HG02840 (cell line): Measurements from ENCODE around the gene CAMSAP2.

Experiments
- ATAC-seq: cut with Tn5 transposase; IDR thresholded peaks from one replicate; pipeline ENCODE4 v1.9.1; 2021; ENCODE audit warnings: mild to moderate bottlenecking, moderate library complexity, moderate number of reproducible peaks; ENCODE audit not compliant: unreplicated experiment, low FRiP score

Gene CAMSAP2

GRCh38 chr1:200875416-200875815 is 136.7 kb downstream of the CAMSAP2 start:
- no peak for ATAC-seq

GRCh38 chr1:200877010-200877409 is 138.3 kb downstream of the CAMSAP2 start:
- ATAC-seq = no peak

GRCh38 chr1:200877839-200878551 is 139.3 kb downstream of the CAMSAP2 start:
- no peak for ATAC-seq

- ATAC-seq = peak; percentile 61
Observed at GRCh38 chr1:200880212-200880611, 141.5 kb downstream of the CAMSAP2 start.

GRCh38 chr1:200883118-200883517 is 144.4 kb downstream of the CAMSAP2 start:
- no peak for ATAC-seq

- no peak for ATAC-seq
Observed at GRCh38 chr1:200885623-200886402, 147.1 kb downstream of the CAMSAP2 start.

GRCh38 chr1:200886594-200886993 is 147.9 kb downstream of the CAMSAP2 start:
- ATAC-seq = no peak

GRCh38 chr1:200887036-200887435 is 148.3 kb downstream of the CAMSAP2 start:
- no peak for ATAC-seq

- ATAC-seq = no peak
Observed at GRCh38 chr1:200887772-200888348, 149.2 kb downstream of the CAMSAP2 start.

- ATAC-seq = peak; percentile 91
Observed at GRCh38 chr1:200888349-200888838, 149.7 kb downstream of the CAMSAP2 start.

GRCh38 chr1:200889571-200889970 is 150.9 kb downstream of the CAMSAP2 start:
- ATAC-seq = no peak

- ATAC-seq = no peak
Observed at GRCh38 chr1:200890027-200890426, 151.3 kb downstream of the CAMSAP2 start.

GRCh38 chr1:200890818-200891773 is 152.4 kb downstream of the CAMSAP2 start:
- ATAC-seq = no peak

- no peak for ATAC-seq
Observed at GRCh38 chr1:200891774-200892157, 153.1 kb downstream of the CAMSAP2 start.

GRCh38 chr1:200892546-200892945 is 153.9 kb downstream of the CAMSAP2 start:
- no peak for ATAC-seq

GRCh38 chr1:200892958-200893357 is 154.3 kb downstream of the CAMSAP2 start:
- ATAC-seq = no peak

- no peak for ATAC-seq
Observed at GRCh38 chr1:200893411-200893901, 154.8 kb downstream of the CAMSAP2 start.

GRCh38 chr1:200894712-200895442 is 156.2 kb downstream of the CAMSAP2 start, which contains the start of gene INAVA:
TSS of gene INAVA (plus strand) at chr1:200894900. CDS start at chr1:200898401, 3,501 bp downstream.
- ATAC-seq = no peak

GRCh38 chr1:200895443-200895789 is 156.7 kb downstream of the CAMSAP2 start:
- no peak for ATAC-seq
